ENCODE results near the gene COL6A2. TPM values are rescaled to one million over a fixed set of nuclear protein-coding genes. Genes with fewer than 3 reads are reported as not detected.

COL6A2 gene
- total RNA-seq, 1 experiment from 2014 or later: 87.0 TPM

- H2AFZ ChIP-seq (ENCODE audit: low read depth, low read length, poor library complexity, severe bottlenecking): no peak overlapping the region
- DNase-seq (ENCODE audit: low read depth, low spot score) (no peak), ATAC-seq (no peak)
- no peak for TF ChIP-seq CBX3 (IDR thresholded peaks at IDR 0.05; ENCODE audit: low read depth)
- no peak for TF ChIP-seq SP1 (IDR thresholded peaks at IDR 0.05; ENCODE audit: low read depth)
- no peak for TF ChIP-seq ZBTB33 (IDR thresholded peaks at IDR 0.05; ENCODE audit: extremely low read depth, insufficient replicate concordance, low read length)
- TF ChIP-seq ZFX (IDR thresholded peaks at IDR 0.05): no peak
- no peak for TF ChIP-seq REST (IDR thresholded peaks at IDR 0.05; ENCODE audit: low read depth)
- TF ChIP-seq MAX (IDR thresholded peaks at IDR 0.05): no peak
- TF ChIP-seq CEBPB (IDR thresholded peaks at IDR 0.05; ENCODE audit: low read depth): no peak
- no peak for TF ChIP-seq FOSL1 (IDR thresholded peaks at IDR 0.05; ENCODE audit: low read depth)
- no peak for TF ChIP-seq EGR1 (IDR thresholded peaks at IDR 0.05; ENCODE audit: low read depth)
- no peak for TF ChIP-seq CTCF (IDR thresholded peaks at IDR 0.05 in 2 of 3, conservative IDR thresholded peaks at IDR 0.05 in 1 of 3; ENCODE audit: borderline replicate concordance in 1 of 3, insufficient read depth in 1 of 3, low read depth in 2 of 3, low read length in 2 of 3)
- no peak for TF ChIP-seq JUND (IDR thresholded peaks at IDR 0.05)
- no peak for TF ChIP-seq SRF (IDR thresholded peaks at IDR 0.05; ENCODE audit: low read depth)
- TF ChIP-seq POLR2A (IDR thresholded peaks at IDR 0.05; ENCODE audit: borderline replicate concordance, extremely low read depth, insufficient read depth, insufficient read length): no peak
- no peak for TF ChIP-seq TCF7L2 (IDR thresholded peaks at IDR 0.05; ENCODE audit: borderline replicate concordance, extremely low read depth, insufficient read depth, insufficient read length)
- TF ChIP-seq ZNF274 (IDR thresholded peaks at IDR 0.05; ENCODE audit: low read depth, low read length): no peak
- no peak for TF ChIP-seq YY1 (IDR thresholded peaks at IDR 0.05; ENCODE audit: extremely low read depth, insufficient replicate concordance, low read depth, low read length)
- no peak for TF ChIP-seq RAD21 (IDR thresholded peaks at IDR 0.05; ENCODE audit: low read depth)
- no peak for TF ChIP-seq EZH2 (IDR thresholded peaks at IDR 0.05)
- TF ChIP-seq EZH2phosphoT487 (IDR thresholded peaks at IDR 0.05; ENCODE audit: borderline replicate concordance): no peak
- H3K27me3 ChIP-seq (ENCODE audit: insufficient read depth, low read length): no peaks in the 10 kb centered on the region
- RAD21 ChIA-PET (ENCODE audit: low non-redundant PET in 1 of 2, low total read pairs in 2 of 2, uncharacterized antibody in 2 of 2, unreplicated experiment in 2 of 2): no interaction called here
- POLR2A ChIA-PET: no interaction called here
- no peak overlapping the region for H3K4me2 ChIP-seq (ENCODE audit: low read length)
- H3K4me1 ChIP-seq (ENCODE audit: control insufficient read depth in 1 of 2, insufficient read depth in 2 of 2, low read length in 2 of 2): no peaks in the 10 kb centered on the region
- no peaks in the 10 kb centered on the region for H4K20me1 ChIP-seq (ENCODE audit: insufficient read depth)
- no peaks in the 10 kb centered on the region for H3K79me2 ChIP-seq (ENCODE audit: insufficient read depth, low read length)
- BruUV-seq (replicated peaks): no TSS peak
- no peak overlapping the region for H3K27ac ChIP-seq (ENCODE audit: low read depth, low read length)
- CTCF ChIA-PET: no interaction called here
- intact Hi-C loops (cut with micrococcal nuclease): no loop called here
- H3K9me2 ChIP-seq (ENCODE audit: insufficient read depth): no peaks in the 10 kb centered on the region
- H3K9me3 ChIP-seq (ENCODE audit: control insufficient read depth in 1 of 2, insufficient read depth in 1 of 2, low read depth in 1 of 2, low read length in 2 of 2): no peaks in the 10 kb centered on the region
- peaks cover 0 to 1% of the 10 kb centered on the region in 2 experiments; a peak in 1 of 4 replicates for H3K36me3 ChIP-seq (ENCODE audit: control insufficient read depth in 1 of 2, insufficient read depth in 2 of 2, low read length in 2 of 2)
- H3K9ac ChIP-seq (ENCODE audit: low read length): no peak overlapping the region
- H3K4me3 ChIP-seq (replicated peaks in 1 of 2; ENCODE audit: low read depth in 1 of 2, low read length in 2 of 2): no peak overlapping the region
Measured at GRCh38 chr21:46120301-46121285, 22.7 kb downstream of the COL6A2 start.

Data from HCT116 (cell line).